ENCODE data around the gene SLC37A2. TPM values are rescaled to one million over a fixed set of nuclear protein-coding genes. Genes with fewer than 3 reads are reported as not detected.
"Not testable (repeated sequence)": the region's sequence is repeated elsewhere in the genome, so short reads cannot be mapped to it uniquely, and the experiment has no call there.

The SLC37A2 gene
- total RNA-seq, 1 donor from 2014 or later, result 0.13 TPM

GRCh38 chr11:125081098-125081798, 18.1 kb downstream of the SLC37A2 start:
- no peak for DNase-seq (ENCODE audit: low spot score)
- intact Hi-C loops (cut with micrococcal nuclease), result no loop called here
- H3K36me3 Mint-ChIP-seq (ENCODE audit: low read depth), result no peaks in the 10 kb centered on the region
- H3K4me3 Mint-ChIP-seq, result no peak overlapping the region
- no peaks in the 10 kb centered on the region for H3K4me1 Mint-ChIP-seq (ENCODE audit: low read depth)
- H3K27me3 Mint-ChIP-seq (ENCODE audit: insufficient read depth), result no peaks in the 10 kb centered on the region
- H3K9me3 Mint-ChIP-seq, result no peaks in the 10 kb centered on the region
- H3K27ac Mint-ChIP-seq, result no peak overlapping the region

- intact Hi-C loops (cut with micrococcal nuclease), result no loop called here
- Mint-ChIP-seq H3K9me3 (no peaks in the 10 kb centered on the region), H3K27me3 (ENCODE audit: insufficient read depth) (no peaks in the 10 kb centered on the region), H3K4me1 (ENCODE audit: low read depth) (no peaks in the 10 kb centered on the region), H3K27ac (no peak overlapping the region), H3K4me3 (no peak overlapping the region), H3K36me3 (ENCODE audit: low read depth) (no peaks in the 10 kb centered on the region)
- no peak for DNase-seq (ENCODE audit: low spot score)
Measured at GRCh38 chr11:125082040-125082439, 18.9 kb downstream of the SLC37A2 start.

GRCh38 chr11:125082611-125083311, 19.7 kb downstream of the SLC37A2 start:
- intact Hi-C loops (cut with micrococcal nuclease), result no loop called here
- no peaks in the 10 kb centered on the region for H3K4me1 Mint-ChIP-seq (ENCODE audit: low read depth)

GRCh38 chr11:125083312-125084056, 20.4 kb downstream of the SLC37A2 start:
- intact Hi-C loops (cut with micrococcal nuclease), result no loop called here
- no peak for DNase-seq (ENCODE audit: low spot score)
- Mint-ChIP-seq H3K27ac (no peak overlapping the region), H3K4me3 (no peak overlapping the region), H3K4me1 (ENCODE audit: low read depth) (no peaks in the 10 kb centered on the region), H3K27me3 (ENCODE audit: insufficient read depth) (no peaks in the 10 kb centered on the region), H3K36me3 (ENCODE audit: low read depth) (no peaks in the 10 kb centered on the region), H3K9me3 (no peaks in the 10 kb centered on the region)

More at GRCh38 chr11:125082611-125083311, 19.7 kb downstream of the SLC37A2 start:
- H3K27ac Mint-ChIP-seq, result no peak overlapping the region
- H3K27me3 Mint-ChIP-seq (ENCODE audit: insufficient read depth), result no peaks in the 10 kb centered on the region
- H3K4me3 Mint-ChIP-seq, result no peak overlapping the region
- H3K36me3 Mint-ChIP-seq (ENCODE audit: low read depth), result no peaks in the 10 kb centered on the region
- H3K9me3 Mint-ChIP-seq, result no peaks in the 10 kb centered on the region
- DNase-seq (ENCODE audit: low spot score), result no peak

GRCh38 chr11:125084057-125084416, 20.9 kb downstream of the SLC37A2 start:
- intact Hi-C loops (cut with micrococcal nuclease), result no loop called here
- H3K36me3 Mint-ChIP-seq (ENCODE audit: low read depth), result no peaks in the 10 kb centered on the region
- H3K9me3 Mint-ChIP-seq, result no peaks in the 10 kb centered on the region
- H3K27ac Mint-ChIP-seq, result no peak overlapping the region
- H3K4me1 Mint-ChIP-seq (ENCODE audit: low read depth), result no peaks in the 10 kb centered on the region
- no peak overlapping the region for H3K4me3 Mint-ChIP-seq
- no peaks in the 10 kb centered on the region for H3K27me3 Mint-ChIP-seq (ENCODE audit: insufficient read depth)
- no peak for DNase-seq (ENCODE audit: low spot score)

- Mint-ChIP-seq H3K27me3 (ENCODE audit: insufficient read depth) (no peaks in the 10 kb centered on the region), H3K9me3 (no peaks in the 10 kb centered on the region), H3K36me3 (ENCODE audit: low read depth) (no peaks in the 10 kb centered on the region), H3K4me1 (ENCODE audit: low read depth) (no peaks in the 10 kb centered on the region), H3K4me3 (no peak overlapping the region), H3K27ac (no peak overlapping the region)
- intact Hi-C loops (cut with micrococcal nuclease), result no loop called here
- no peak for DNase-seq (ENCODE audit: low spot score)
Measured at GRCh38 chr11:125084761-125085231, 21.7 kb downstream of the SLC37A2 start.

GRCh38 chr11:125085301-125086081, 22.4 kb downstream of the SLC37A2 start:
- no peaks in the 10 kb centered on the region for H3K27me3 Mint-ChIP-seq (ENCODE audit: insufficient read depth)
- no peak overlapping the region for H3K27ac Mint-ChIP-seq
- H3K4me1 Mint-ChIP-seq (ENCODE audit: low read depth), result no peaks in the 10 kb centered on the region
- no peaks in the 10 kb centered on the region for H3K9me3 Mint-ChIP-seq
- DNase-seq (ENCODE audit: low spot score), result no peak
- H3K36me3 Mint-ChIP-seq (ENCODE audit: low read depth), result no peaks in the 10 kb centered on the region
- intact Hi-C loops (cut with micrococcal nuclease), result no loop called here
- no peak overlapping the region for H3K4me3 Mint-ChIP-seq

- DNase-seq (ENCODE audit: low spot score), result no peak
- no peak overlapping the region for H3K4me3 Mint-ChIP-seq
- no peaks in the 10 kb centered on the region for H3K9me3 Mint-ChIP-seq
- H3K36me3 Mint-ChIP-seq (ENCODE audit: low read depth), result no peaks in the 10 kb centered on the region
- H3K27ac Mint-ChIP-seq, result no peak overlapping the region
- H3K4me1 Mint-ChIP-seq (ENCODE audit: low read depth), result peaks cover 5% of the 10 kb centered on the region
- intact Hi-C loops (cut with micrococcal nuclease), result no loop called here
- no peaks in the 10 kb centered on the region for H3K27me3 Mint-ChIP-seq (ENCODE audit: insufficient read depth)
Measured at GRCh38 chr11:125086633-125087296, 23.7 kb downstream of the SLC37A2 start.

GRCh38 chr11:125088123-125088522, 25.0 kb downstream of the SLC37A2 start:
- H3K36me3 Mint-ChIP-seq (ENCODE audit: low read depth), result no peaks in the 10 kb centered on the region
- H3K4me1 Mint-ChIP-seq (ENCODE audit: low read depth), result peaks cover 5% of the 10 kb centered on the region
- intact Hi-C loops (cut with micrococcal nuclease), result no loop called here
- no peaks in the 10 kb centered on the region for H3K27me3 Mint-ChIP-seq (ENCODE audit: insufficient read depth)
- H3K4me3 Mint-ChIP-seq, result no peak overlapping the region
- no peak for DNase-seq (ENCODE audit: low spot score)
- no peaks in the 10 kb centered on the region for H3K9me3 Mint-ChIP-seq
- H3K27ac Mint-ChIP-seq, result no peak overlapping the region

GRCh38 chr11:125088576-125089455, 25.7 kb downstream of the SLC37A2 start:
- peaks cover 5% of the 10 kb centered on the region for H3K4me1 Mint-ChIP-seq (ENCODE audit: low read depth)
- no peaks in the 10 kb centered on the region for H3K27me3 Mint-ChIP-seq (ENCODE audit: insufficient read depth)
- intact Hi-C loops (cut with micrococcal nuclease), result no loop called here
- H3K9me3 Mint-ChIP-seq, result no peaks in the 10 kb centered on the region
- DNase-seq (ENCODE audit: low spot score), result no peak
- H3K27ac Mint-ChIP-seq, result no peak overlapping the region
- no peaks in the 10 kb centered on the region for H3K36me3 Mint-ChIP-seq (ENCODE audit: low read depth)
- H3K4me3 Mint-ChIP-seq, result no peak overlapping the region

- intact Hi-C loops (cut with micrococcal nuclease); H3K9me3 Mint-ChIP-seq; H3K27me3 Mint-ChIP-seq (ENCODE audit: insufficient read depth); H3K4me3 Mint-ChIP-seq; DNase-seq (ENCODE audit: low spot score); H3K4me1 Mint-ChIP-seq (ENCODE audit: low read depth); H3K27ac Mint-ChIP-seq; H3K36me3 Mint-ChIP-seq (ENCODE audit: low read depth): not testable (repeated sequence)
Measured at GRCh38 chr11:125089481-125089880, 26.4 kb downstream of the SLC37A2 start.

All from activated T-helper 1 cell treated with anti-CD3 and anti-CD28 coated beads, Interleukin-12 subunit alpha, Interleukin-12 subunit beta, Interleukin-2, Interleukin-4 antibody, amounts not matched to agents 30 ng/mL and 10 ng/mL and 1 ng/mL, durations not matched to agents 14 hours and 24 hours and 36 hours (primary cell).